PC-9 (cell line): ENCODE measurements around the gene MBTPS2. TPM values are rescaled to one million over a fixed set of nuclear protein-coding genes. Genes with fewer than 3 reads are reported as not detected.

Experiments
- BruUV-seq: library from RNA; stranded (reverse); fragments of 400-500 nt; replicated peaks from 2 replicates; lab custom pipeline; 2021; lab: Mats Ljungman, UMichigan
- CTCF ChIA-PET: fragments of 300-600 bp; sonication (Branson Sonifier 250); formaldehyde crosslinking; loops from one replicate; lab custom pipeline; 2022; ENCODE audit warnings: antibody characterized with exemption; lab: Charles Lee
- POLR2A ChIA-PET: fragments of 300-600 bp; sonication (Branson Sonifier 250); formaldehyde crosslinking; loops from one replicate; lab custom pipeline; 2022; ENCODE audit warnings: antibody characterized with exemption; ENCODE audit not compliant: unreplicated experiment; lab: Charles Lee
- DNase-seq, 2 experiments: peaks; one replicate each; pipeline versions ENCODE4 v3.0.0 to v3.0.0-alpha.2; 2015 to 2022; ENCODE audit warnings: mixed read lengths in 1 of 2
- H2AFZ ChIP-seq: fragments of 200-600 bp; sonication (generic); 2 replicates; pipeline ENCODE4 v1.8.1; 2017; ENCODE audit warnings: antibody characterized with exemption
- H3F3A ChIP-seq: fragments of 200-600 bp; sonication (generic); 2 replicates; pipeline ENCODE4 v1.8.1; 2017; ENCODE audit warnings: antibody characterized with exemption, mild to moderate bottlenecking, low read depth; ENCODE audit not compliant: insufficient read depth
- H3K27ac ChIP-seq: fragments of 200-600 bp; sonication (generic); 2 replicates; pipeline ENCODE4 v1.6.1; 2016; ENCODE audit warnings: mixed run types
- H3K27me3 ChIP-seq: fragments of 200-600 bp; sonication (generic); 2 replicates; pipeline ENCODE4 v1.6.1; 2016; ENCODE audit warnings: low read depth, mixed run types; ENCODE audit not compliant: insufficient read depth
- H3K36me3 ChIP-seq: fragments of 200-600 bp; sonication (generic); 2 replicates; pipeline ENCODE4 v1.6.1; 2016; ENCODE audit warnings: low read depth, mixed run types
- H3K4me1 ChIP-seq: fragments of 200-600 bp; sonication (generic); replicated peaks from 2 replicates; pipeline ENCODE4 v1.6.1; 2016; ENCODE audit warnings: mixed run types; ENCODE audit not compliant: insufficient read depth
- H3K4me2 ChIP-seq: fragments of 200-600 bp; sonication (generic); 2 replicates; pipeline ENCODE4 v1.6.1; 2017; ENCODE audit warnings: mixed run types
- H3K4me3 ChIP-seq: fragments of 200-600 bp; sonication (generic); 2 replicates; pipeline ENCODE4 v1.6.1; 2016; ENCODE audit warnings: mixed run types
- H3K79me2 ChIP-seq: fragments of 200-600 bp; sonication (generic); 2 replicates; pipeline ENCODE4 v1.6.1; 2017; ENCODE audit warnings: low read depth, mixed run types
- H3K9me2 ChIP-seq: fragments of 200-600 bp; sonication (generic); 2 replicates; pipeline ENCODE4 v1.8.1; 2017; ENCODE audit warnings: mild to moderate bottlenecking; ENCODE audit not compliant: insufficient read depth
- H3K9me3 ChIP-seq: fragments of 200-600 bp; sonication (generic); 2 replicates; pipeline ENCODE4 v1.8.1; 2016; ENCODE audit warnings: low read depth; ENCODE audit not compliant: insufficient read depth
- H4K20me1 ChIP-seq: fragments of 200-600 bp; sonication (generic); 2 replicates; pipeline ENCODE4 v1.8.1; 2017; ENCODE audit not compliant: insufficient read depth
- CTCF ChIP-seq: fragments of 200-600 bp; sonication (generic); conservative IDR thresholded peaks from 2 replicates; pipeline ENCODE4 v1.6.1; 2017; ENCODE audit warnings: mixed run types, antibody characterized with exemption, mild to moderate bottlenecking, moderate library complexity
- EZH2 ChIP-seq: fragments of 200-600 bp; sonication (generic); IDR thresholded peaks from 2 replicates; pipeline ENCODE4 v1.8.0; 2017; ENCODE audit warnings: antibody characterized with exemption, low read depth
- intact Hi-C: fragments of 100-400 bp; cut with micrococcal nuclease; formaldehyde crosslinking; loops from one replicate; pipeline ENCODE4 v1.10.0; 2022; ENCODE audit not compliant: unreplicated experiment
- total RNA-seq: library from RNA; stranded (reverse); gene quantifications from 2 replicates; pipeline ENCODE4 v1.2.3, GENCODE V29; 2021

The MBTPS2 gene
- total RNA-seq, 1 experiment from 2014 or later: 16.9 TPM

GRCh38 chrX:21911481-21911880 lies 72.1 kb downstream of the MBTPS2 start:
- H3K36me3 ChIP-seq: no peaks in the 10 kb centered on the region
- no peak for TF ChIP-seq CTCF
- no peak for TF ChIP-seq EZH2
- no peak overlapping the region for H2AFZ ChIP-seq
- no peaks in the 10 kb centered on the region for H3K27me3 ChIP-seq
- no peak for DNase-seq
- H3K27ac ChIP-seq: no peak overlapping the region
- no TSS peak for BruUV-seq
- no peaks in the 10 kb centered on the region for H3F3A ChIP-seq
- CTCF ChIA-PET: no interaction called here
- no peaks in the 10 kb centered on the region for H3K9me3 ChIP-seq
- no peaks in the 10 kb centered on the region for H4K20me1 ChIP-seq
- no peak overlapping the region for H3K4me2 ChIP-seq
- no peaks in the 10 kb centered on the region for H3K79me2 ChIP-seq
- H3K4me3 ChIP-seq: no peak overlapping the region
- H3K4me1 ChIP-seq: no peaks in the 10 kb centered on the region
- intact Hi-C loops: no loop called here
- H3K9me2 ChIP-seq: no peaks in the 10 kb centered on the region
- POLR2A ChIA-PET: interaction anchor here (0.5 kb wide), 1 partner anchor 15 kb away, joined by 22 read pairs; no protein-coding TSS in a partner anchor

GRCh38 chrX:21912220-21912619 lies 72.8 kb downstream of the MBTPS2 start:
- no peaks in the 10 kb centered on the region for H3K27me3 ChIP-seq
- intact Hi-C loops: no loop called here
- no TSS peak for BruUV-seq

GRCh38 chrX:21912989-21913388 lies 73.6 kb downstream of the MBTPS2 start:
- Histone ChIP-seq H3K79me2 (no peaks in the 10 kb centered on the region), H3K9me3 (no peaks in the 10 kb centered on the region), H2AFZ (no peak overlapping the region), H3K27ac (no peak overlapping the region), H3K27me3 (no peaks in the 10 kb centered on the region), H3K4me3 (no peak overlapping the region), H3K9me2 (no peaks in the 10 kb centered on the region), H3K4me2 (no peak overlapping the region), H3K4me1 (no peaks in the 10 kb centered on the region), H4K20me1 (no peaks in the 10 kb centered on the region), H3F3A (no peaks in the 10 kb centered on the region), H3K36me3 (no peaks in the 10 kb centered on the region)
- no peak for DNase-seq
- no peak for TF ChIP-seq EZH2
- TF ChIP-seq CTCF: no peak
- CTCF ChIA-PET: no interaction called here
- BruUV-seq: no TSS peak
- POLR2A ChIA-PET: no interaction called here
- intact Hi-C loops: no loop called here

More at GRCh38 chrX:21912220-21912619, 72.8 kb downstream of the MBTPS2 start:
- CTCF ChIA-PET: no interaction called here
- H4K20me1 ChIP-seq: no peaks in the 10 kb centered on the region
- no peaks in the 10 kb centered on the region for H3F3A ChIP-seq
- POLR2A ChIA-PET: interaction anchor here (0.5 kb wide), 1 partner anchor 14 kb away, joined by 22 read pairs; no protein-coding TSS in a partner anchor
- H3K4me3 ChIP-seq: no peak overlapping the region
- H3K9me2 ChIP-seq: no peaks in the 10 kb centered on the region
- H3K36me3 ChIP-seq: no peaks in the 10 kb centered on the region
- no peaks in the 10 kb centered on the region for H3K79me2 ChIP-seq
- TF ChIP-seq EZH2: no peak
- TF ChIP-seq CTCF: no peak
- no peak overlapping the region for H2AFZ ChIP-seq
- DNase-seq: no peak
- no peaks in the 10 kb centered on the region for H3K9me3 ChIP-seq
- no peak overlapping the region for H3K27ac ChIP-seq
- no peak overlapping the region for H3K4me2 ChIP-seq
- no peaks in the 10 kb centered on the region for H3K4me1 ChIP-seq
